ENCODE results near the gene TAF1D.
"Not testable (repeated sequence)": the region's sequence is repeated elsewhere in the genome, so short reads cannot be mapped to it uniquely, and the experiment has no call there.

TAF1D gene

GRCh38 chr11:93761910-93762309 is 20.6 kb upstream of the TAF1D start:
- Histone ChIP-seq H3K4me3 (ENCODE audit: insufficient read length, low read depth) (no peak overlapping the region), H3K36me3 (ENCODE audit: insufficient read depth, insufficient read length, low read length) (peaks cover 15% of the 10 kb centered on the region), H3K4me1 (ENCODE audit: insufficient read depth, insufficient read length) (no peaks in the 10 kb centered on the region), H3K9ac (ENCODE audit: insufficient read length, low read depth) (no peak overlapping the region), H3K27me3 (ENCODE audit: insufficient read depth, insufficient read length) (no peaks in the 10 kb centered on the region), H3K9me3 (ENCODE audit: insufficient read depth, low read length) (no peaks in the 10 kb centered on the region)
- TF ChIP-seq SUZ12 (IDR thresholded peaks at IDR 0.05; ENCODE audit: extremely low read depth, insufficient read depth, insufficient read length) (no peak), ZNF274 (IDR thresholded peaks at IDR 0.05; ENCODE audit: low read depth, low read length) (no peak), YY1 (IDR thresholded peaks at IDR 0.05; ENCODE audit: insufficient read depth, insufficient read length) (no peak)
- DNase-seq (ENCODE audit: low read depth, low spot score) = no peak

DNA sequence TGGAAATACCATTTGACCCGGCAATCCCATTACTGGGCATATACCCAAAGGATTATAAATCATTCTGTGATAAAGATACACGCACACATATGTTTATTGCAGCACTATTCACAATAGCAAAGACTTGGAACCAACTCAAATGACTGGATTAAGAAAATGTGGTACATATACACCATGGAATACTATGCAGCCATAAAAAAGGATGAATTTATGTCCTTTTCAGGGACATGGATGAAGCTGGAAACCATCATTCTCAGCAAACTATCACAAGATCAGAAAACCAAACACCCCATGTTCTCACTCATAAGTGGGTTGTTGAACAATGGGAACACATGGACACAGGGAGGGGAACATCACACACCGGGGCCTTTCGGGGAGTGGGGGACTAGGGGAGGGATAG is 17.8 kb upstream of the TAF1D start:
- H3K4me3 ChIP-seq (ENCODE audit: insufficient read length, low read depth); H3K9ac ChIP-seq (ENCODE audit: insufficient read length, low read depth); H3K4me1 ChIP-seq (ENCODE audit: insufficient read depth, insufficient read length); H3K9me3 ChIP-seq (ENCODE audit: insufficient read depth, low read length); H3K27me3 ChIP-seq (ENCODE audit: insufficient read depth, insufficient read length); DNase-seq (ENCODE audit: low read depth, low spot score): not testable (repeated sequence)
- H3K36me3 ChIP-seq (ENCODE audit: insufficient read depth, insufficient read length, low read length) = peaks cover 15% of the 10 kb centered on the region

DNA sequence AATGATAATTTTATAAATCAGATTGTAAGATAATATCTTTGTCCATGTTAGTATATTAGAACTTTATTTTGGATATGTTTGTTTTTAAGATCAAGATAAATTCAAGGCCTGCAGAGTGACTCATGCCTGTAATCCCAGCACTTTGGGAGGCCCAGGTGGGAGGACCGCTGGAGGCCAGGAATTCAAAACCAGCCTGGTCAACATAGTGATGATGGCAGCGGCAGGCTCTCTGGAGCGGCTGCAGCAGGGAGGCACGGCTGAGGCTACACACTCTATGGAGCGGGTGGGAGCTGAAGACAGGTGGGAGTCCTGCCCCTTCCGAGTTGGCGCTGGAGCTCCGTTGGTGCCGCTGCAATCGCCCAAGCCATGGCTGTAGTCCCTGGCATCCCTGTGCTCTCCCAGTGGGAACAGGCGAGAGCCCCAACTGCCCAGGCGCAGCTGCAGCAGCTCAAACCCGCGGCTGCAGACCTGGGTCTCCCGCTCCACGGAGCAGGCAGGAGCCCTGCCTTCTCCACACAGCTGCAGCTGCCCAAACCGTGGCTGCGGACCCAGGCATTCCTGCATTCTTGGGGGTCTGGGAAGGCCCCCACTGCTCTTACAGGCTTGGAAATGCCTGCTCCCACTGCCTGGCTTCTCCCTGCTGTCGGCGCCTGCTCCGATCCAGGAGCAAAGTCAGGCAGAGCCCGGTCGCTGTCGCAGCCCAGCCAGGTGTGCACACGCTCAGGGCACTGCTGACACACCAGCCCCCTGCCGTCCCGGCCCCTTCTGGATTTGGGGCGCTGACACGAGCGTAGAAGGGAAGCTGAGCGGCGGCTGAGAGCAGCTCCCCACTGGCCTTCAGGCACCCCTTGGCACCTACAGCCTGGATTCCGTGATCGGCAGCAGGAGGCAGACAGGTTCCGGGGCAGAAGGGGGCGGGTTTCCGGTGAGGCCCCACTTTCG is 16.9 kb upstream of the TAF1D start:
- H3K4me1 ChIP-seq (ENCODE audit: insufficient read depth, insufficient read length) = no peaks in the 10 kb centered on the region
- H3K27me3 ChIP-seq (ENCODE audit: insufficient read depth, insufficient read length) = no peaks in the 10 kb centered on the region
- H3K9ac ChIP-seq (ENCODE audit: insufficient read length, low read depth) = no peak overlapping the region
- no peaks in the 10 kb centered on the region for H3K9me3 ChIP-seq (ENCODE audit: insufficient read depth, low read length)
- no peak overlapping the region for H3K4me3 ChIP-seq (ENCODE audit: insufficient read length, low read depth)
- TF ChIP-seq SUZ12 (IDR thresholded peaks at IDR 0.05; ENCODE audit: extremely low read depth, insufficient read depth, insufficient read length) (no peak), ZNF274 (IDR thresholded peaks at IDR 0.05; ENCODE audit: low read depth, low read length) (no peak), YY1 (IDR thresholded peaks at IDR 0.05; ENCODE audit: insufficient read depth, insufficient read length) (no peak)
- peaks cover 15% of the 10 kb centered on the region for H3K36me3 ChIP-seq (ENCODE audit: insufficient read depth, insufficient read length, low read length)
- no peak for DNase-seq (ENCODE audit: low read depth, low spot score)

DNA sequence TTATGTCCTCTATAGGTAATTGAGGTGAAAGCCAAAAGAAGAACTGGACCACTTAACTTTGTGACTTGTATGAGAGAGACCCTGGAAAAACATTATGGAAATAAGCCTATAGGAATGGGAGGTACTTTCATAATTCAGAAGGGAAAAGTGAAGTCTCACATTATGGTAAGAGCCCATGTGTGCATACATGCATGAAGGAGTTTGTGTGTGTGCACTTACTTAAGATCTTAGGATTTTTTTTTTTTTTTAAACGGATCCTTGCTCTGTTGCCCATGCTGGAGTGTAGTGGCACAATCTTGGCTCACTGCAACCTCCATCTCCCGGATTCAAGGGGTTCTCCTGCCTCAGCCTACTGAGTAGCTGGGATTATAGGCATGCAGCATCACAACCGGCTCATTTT is 16.0 kb upstream of the TAF1D start:
- H3K9ac ChIP-seq (ENCODE audit: insufficient read length, low read depth) = no peak overlapping the region
- peaks cover 15% of the 10 kb centered on the region for H3K36me3 ChIP-seq (ENCODE audit: insufficient read depth, insufficient read length, low read length)
- TF ChIP-seq ZNF274 (IDR thresholded peaks at IDR 0.05; ENCODE audit: low read depth, low read length) = no peak
- TF ChIP-seq SUZ12 (IDR thresholded peaks at IDR 0.05; ENCODE audit: extremely low read depth, insufficient read depth, insufficient read length) = no peak
- no peak for TF ChIP-seq YY1 (IDR thresholded peaks at IDR 0.05; ENCODE audit: insufficient read depth, insufficient read length)
- DNase-seq (ENCODE audit: low read depth, low spot score) = no peak
- no peak overlapping the region for H3K4me3 ChIP-seq (ENCODE audit: insufficient read length, low read depth)
- no peaks in the 10 kb centered on the region for H3K27me3 ChIP-seq (ENCODE audit: insufficient read depth, insufficient read length)
- H3K9me3 ChIP-seq (ENCODE audit: insufficient read depth, low read length) = no peaks in the 10 kb centered on the region
- H3K4me1 ChIP-seq (ENCODE audit: insufficient read depth, insufficient read length) = no peaks in the 10 kb centered on the region

DNA sequence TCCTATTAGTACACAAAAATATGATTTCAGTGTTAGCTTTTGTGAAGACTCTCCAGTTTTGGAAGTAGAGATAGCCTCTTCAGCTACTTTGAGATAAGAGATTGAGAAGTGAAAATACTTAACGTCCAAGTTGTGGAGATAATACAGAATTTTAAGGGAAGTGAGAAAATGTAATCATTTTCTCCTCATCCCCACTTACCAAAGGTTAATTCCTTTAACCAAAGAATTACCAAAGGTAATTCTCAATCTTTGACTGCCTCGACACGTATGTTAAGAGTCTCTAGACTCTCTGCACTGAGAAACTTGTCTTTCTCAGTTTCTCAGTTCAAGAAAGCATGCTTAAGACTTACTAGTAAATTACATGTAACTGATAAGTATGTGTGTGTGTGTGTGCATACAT is 15.5 kb upstream of the TAF1D start:
- Histone ChIP-seq H3K27me3 (ENCODE audit: insufficient read depth, insufficient read length) (no peaks in the 10 kb centered on the region), H3K4me3 (ENCODE audit: insufficient read length, low read depth) (no peak overlapping the region), H3K9ac (ENCODE audit: insufficient read length, low read depth) (no peak overlapping the region), H3K9me3 (ENCODE audit: insufficient read depth, low read length) (no peaks in the 10 kb centered on the region), H3K36me3 (ENCODE audit: insufficient read depth, insufficient read length, low read length) (peaks cover 15% of the 10 kb centered on the region), H3K4me1 (ENCODE audit: insufficient read depth, insufficient read length) (no peaks in the 10 kb centered on the region)
- TF ChIP-seq SUZ12 (IDR thresholded peaks at IDR 0.05; ENCODE audit: extremely low read depth, insufficient read depth, insufficient read length) (no peak), ZNF274 (IDR thresholded peaks at IDR 0.05; ENCODE audit: low read depth, low read length) (no peak), YY1 (IDR thresholded peaks at IDR 0.05; ENCODE audit: insufficient read depth, insufficient read length) (no peak)
- DNase-seq (ENCODE audit: low read depth, low spot score) = no peak

- Histone ChIP-seq H3K27me3 (ENCODE audit: insufficient read depth, insufficient read length) (no peaks in the 10 kb centered on the region), H3K4me3 (ENCODE audit: insufficient read length, low read depth) (no peak overlapping the region), H3K9ac (ENCODE audit: insufficient read length, low read depth) (no peak overlapping the region), H3K4me1 (ENCODE audit: insufficient read depth, insufficient read length) (no peaks in the 10 kb centered on the region), H3K36me3 (ENCODE audit: insufficient read depth, insufficient read length, low read length) (peaks cover 7% of the 10 kb centered on the region), H3K9me3 (ENCODE audit: insufficient read depth, low read length) (no peaks in the 10 kb centered on the region)
- no peak for TF ChIP-seq ZNF274 (IDR thresholded peaks at IDR 0.05; ENCODE audit: low read depth, low read length)
- no peak for TF ChIP-seq SUZ12 (IDR thresholded peaks at IDR 0.05; ENCODE audit: extremely low read depth, insufficient read depth, insufficient read length)
- no peak for TF ChIP-seq YY1 (IDR thresholded peaks at IDR 0.05; ENCODE audit: insufficient read depth, insufficient read length)
- DNase-seq (ENCODE audit: low read depth, low spot score) = no peak
Observed at GRCh38 chr11:93753241-93753640, 11.9 kb upstream of the TAF1D start.

- Histone ChIP-seq H3K4me3 (ENCODE audit: insufficient read length, low read depth) (no peak overlapping the region), H3K27me3 (ENCODE audit: insufficient read depth, insufficient read length) (no peaks in the 10 kb centered on the region), H3K9me3 (ENCODE audit: insufficient read depth, low read length) (no peaks in the 10 kb centered on the region), H3K4me1 (ENCODE audit: insufficient read depth, insufficient read length) (no peaks in the 10 kb centered on the region), H3K36me3 (ENCODE audit: insufficient read depth, insufficient read length, low read length) (no peaks in the 10 kb centered on the region), H3K9ac (ENCODE audit: insufficient read length, low read depth) (no peak overlapping the region)
- TF ChIP-seq ZNF274 (IDR thresholded peaks at IDR 0.05; ENCODE audit: low read depth, low read length) = no peak
- TF ChIP-seq YY1 (IDR thresholded peaks at IDR 0.05; ENCODE audit: insufficient read depth, insufficient read length) = no peak
- TF ChIP-seq SUZ12 (IDR thresholded peaks at IDR 0.05; ENCODE audit: extremely low read depth, insufficient read depth, insufficient read length) = no peak
- DNase-seq (ENCODE audit: low read depth, low spot score) = no peak
Observed at GRCh38 chr11:93751001-93751400, 9.7 kb upstream of the TAF1D start.
